ENCODE results near the gene CMTM5. TPM values are rescaled to one million over a fixed set of nuclear protein-coding genes. Genes with fewer than 3 reads are reported as not detected.

The CMTM5 gene
- total and polyA plus RNA-seq, 7 donors, result 1.2 to 4.6 (median 3.1) TPM; not detected in 2

DNA sequence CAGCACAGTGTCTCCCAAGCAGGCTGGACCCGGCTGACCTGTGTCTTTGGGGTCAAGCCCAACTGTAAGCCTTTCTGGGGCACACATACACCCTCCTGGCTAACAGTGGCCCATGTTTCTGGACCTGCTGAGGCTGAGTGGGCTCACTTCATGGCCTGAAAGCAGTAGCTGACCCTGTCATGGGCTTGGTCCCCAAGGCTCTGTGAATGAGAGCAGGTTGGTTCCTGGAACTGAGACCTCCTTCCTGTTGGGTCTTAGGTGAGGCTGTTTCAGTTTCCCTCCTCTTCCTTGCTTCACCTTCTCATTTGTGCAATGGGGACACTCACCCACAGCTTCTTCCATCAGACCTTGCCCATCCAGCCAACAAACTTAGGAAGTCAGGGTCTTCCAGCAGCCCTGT is 5.0 kb upstream of the CMTM5 start:
- no peak for DNase-seq
- H3K27me3 ChIP-seq, result no peaks in the 10 kb centered on the region
- H3K4me3 ChIP-seq, result no peak overlapping the region
- H3K9me3 ChIP-seq, result no peaks in the 10 kb centered on the region
- no peak overlapping the region for H3K27ac ChIP-seq
- H3K4me1 ChIP-seq, result peaks cover 0 to 6% (median 2%) of the 10 kb centered on the region in 4 donors
- WGBS, 2 donors, result 84 to 92% methylated on average over 1 of the region's 1 CpG
- no peak for TF ChIP-seq EP300 (IDR thresholded peaks at IDR 0.05)
- no peak for TF ChIP-seq POLR2AphosphoS5 (IDR thresholded peaks at IDR 0.05)
- TF ChIP-seq, protein P1, sequence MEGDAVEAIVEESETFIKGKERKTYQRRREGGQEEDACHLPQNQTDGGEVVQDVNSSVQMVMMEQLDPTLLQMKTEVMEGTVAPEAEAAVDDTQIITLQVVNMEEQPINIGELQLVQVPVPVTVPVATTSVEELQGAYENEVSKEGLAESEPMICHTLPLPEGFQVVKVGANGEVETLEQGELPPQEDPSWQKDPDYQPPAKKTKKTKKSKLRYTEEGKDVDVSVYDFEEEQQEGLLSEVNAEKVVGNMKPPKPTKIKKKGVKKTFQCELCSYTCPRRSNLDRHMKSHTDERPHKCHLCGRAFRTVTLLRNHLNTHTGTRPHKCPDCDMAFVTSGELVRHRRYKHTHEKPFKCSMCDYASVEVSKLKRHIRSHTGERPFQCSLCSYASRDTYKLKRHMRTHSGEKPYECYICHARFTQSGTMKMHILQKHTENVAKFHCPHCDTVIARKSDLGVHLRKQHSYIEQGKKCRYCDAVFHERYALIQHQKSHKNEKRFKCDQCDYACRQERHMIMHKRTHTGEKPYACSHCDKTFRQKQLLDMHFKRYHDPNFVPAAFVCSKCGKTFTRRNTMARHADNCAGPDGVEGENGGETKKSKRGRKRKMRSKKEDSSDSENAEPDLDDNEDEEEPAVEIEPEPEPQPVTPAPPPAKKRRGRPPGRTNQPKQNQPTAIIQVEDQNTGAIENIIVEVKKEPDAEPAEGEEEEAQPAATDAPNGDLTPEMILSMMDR (IDR thresholded peaks at IDR 0.05), result no peak
- TF ChIP-seq POLR2A (IDR thresholded peaks at IDR 0.05), result no peak
- H3K36me3 ChIP-seq, result no peaks in the 10 kb centered on the region
- intact Hi-C loops (cut with DNase I), result no loop called here

DNA sequence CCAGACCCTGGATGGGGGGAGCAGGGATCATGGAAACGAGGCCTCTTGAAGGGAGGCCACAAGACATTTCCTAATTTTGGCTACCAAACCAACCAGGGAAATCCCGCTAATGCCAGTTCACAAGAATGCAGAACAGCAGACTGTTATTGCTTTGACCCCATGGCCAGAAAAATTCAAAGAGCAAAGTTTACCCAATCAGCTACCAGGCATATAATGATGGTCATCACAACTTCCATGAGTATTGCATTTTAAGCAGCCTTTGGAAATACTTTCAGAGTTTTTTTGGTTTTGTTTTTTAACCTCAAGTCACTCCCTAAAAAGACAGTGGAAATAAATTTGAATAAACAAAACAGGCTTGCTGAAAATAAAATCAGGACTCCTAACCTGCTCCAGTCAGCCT is 4.3 kb upstream of the CMTM5 start, which contains the start of gene IL25:
Gene IL25 (plus strand): TSS at position 301 of the 400 bp plus-strand sequence.
- intact Hi-C loops (cut with DNase I), result no loop called here

DNA sequence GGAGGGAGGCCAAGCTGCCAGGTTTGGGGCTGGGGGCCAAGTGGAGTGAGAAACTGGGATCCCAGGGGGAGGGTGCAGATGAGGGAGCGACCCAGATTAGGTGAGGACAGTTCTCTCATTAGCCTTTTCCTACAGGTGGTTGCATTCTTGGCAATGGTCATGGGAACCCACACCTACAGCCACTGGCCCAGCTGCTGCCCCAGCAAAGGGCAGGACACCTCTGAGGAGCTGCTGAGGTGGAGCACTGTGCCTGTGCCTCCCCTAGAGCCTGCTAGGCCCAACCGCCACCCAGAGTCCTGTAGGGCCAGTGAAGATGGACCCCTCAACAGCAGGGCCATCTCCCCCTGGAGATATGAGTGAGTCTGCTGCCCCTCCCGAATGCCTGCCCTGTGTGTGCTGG is 3.8 kb upstream of the CMTM5 start:
- Histone ChIP-seq H3K9me3 (no peaks in the 10 kb centered on the region), H3K27ac (no peak overlapping the region), H3K27me3 (no peaks in the 10 kb centered on the region), H3K4me1 (no peaks in the 10 kb centered on the region), H3K4me3 (no peak overlapping the region), H3K36me3 (no peaks in the 10 kb centered on the region)
- WGBS, 2 donors, result 89% methylated on average over 3 of the region's 3 CpGs
- intact Hi-C loops (cut with DNase I), result no loop called here
- DNase-seq, result no peak
- TF ChIP-seq POLR2AphosphoS5 (IDR thresholded peaks at IDR 0.05) (no peak), EP300 (IDR thresholded peaks at IDR 0.05) (no peak), POLR2A (IDR thresholded peaks at IDR 0.05) (no peak)
- TF ChIP-seq, protein P1 (IDR thresholded peaks at IDR 0.05), result no peak

More for the DNA sequence above, 4.3 kb upstream of the CMTM5 start, which contains the start of gene IL25:
- no peaks in the 10 kb centered on the region for H3K9me3 ChIP-seq
- no peaks in the 10 kb centered on the region for H3K36me3 ChIP-seq
- no peaks in the 10 kb centered on the region for H3K27me3 ChIP-seq
- WGBS, 2 donors, result 66 to 81% methylated on average over 2 of the region's 2 CpGs
- H3K4me1 ChIP-seq, result no peaks in the 10 kb centered on the region
- TF ChIP-seq POLR2AphosphoS5 (IDR thresholded peaks at IDR 0.05), result no peak
- TF ChIP-seq, protein P1 (IDR thresholded peaks at IDR 0.05), result no peak
- TF ChIP-seq POLR2A (IDR thresholded peaks at IDR 0.05), result no peak
- TF ChIP-seq EP300 (IDR thresholded peaks at IDR 0.05), result no peak
- H3K4me3 ChIP-seq, result no peak within 1 kb of the TSS
- no peak for DNase-seq
- no peak within 1 kb of the TSS for H3K27ac ChIP-seq

DNA sequence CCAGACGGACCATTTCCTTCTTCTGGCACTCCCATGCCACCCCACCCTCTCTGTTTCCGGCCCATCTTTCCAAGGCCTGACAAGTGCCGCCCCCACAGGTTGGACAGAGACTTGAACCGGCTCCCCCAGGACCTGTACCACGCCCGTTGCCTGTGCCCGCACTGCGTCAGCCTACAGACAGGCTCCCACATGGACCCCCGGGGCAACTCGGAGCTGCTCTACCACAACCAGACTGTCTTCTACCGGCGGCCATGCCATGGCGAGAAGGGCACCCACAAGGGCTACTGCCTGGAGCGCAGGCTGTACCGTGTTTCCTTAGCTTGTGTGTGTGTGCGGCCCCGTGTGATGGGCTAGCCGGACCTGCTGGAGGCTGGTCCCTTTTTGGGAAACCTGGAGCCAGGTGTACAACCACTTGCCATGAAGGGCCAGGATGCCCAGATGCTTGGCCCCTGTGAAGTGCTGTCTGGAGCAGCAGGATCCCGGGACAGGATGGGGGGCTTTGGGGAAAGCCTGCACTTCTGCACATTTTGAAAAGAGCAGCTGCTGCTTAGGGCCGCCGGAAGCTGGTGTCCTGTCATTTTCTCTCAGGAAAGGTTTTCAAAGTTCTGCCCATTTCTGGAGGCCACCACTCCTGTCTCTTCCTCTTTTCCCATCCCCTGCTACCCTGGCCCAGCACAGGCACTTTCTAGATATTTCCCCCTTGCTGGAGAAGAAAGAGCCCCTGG is 1.2 kb upstream of the CMTM5 start:
- H3K27ac ChIP-seq, result peak overlapping the region in 2 of 4 donors; percentile 14 to 63
- no peaks in the 10 kb centered on the region for H3K36me3 ChIP-seq
- no peak overlapping the region for H3K4me3 ChIP-seq
- no peaks in the 10 kb centered on the region for H3K4me1 ChIP-seq
- no peak for DNase-seq
- no peaks in the 10 kb centered on the region for H3K27me3 ChIP-seq
- no peak for TF ChIP-seq POLR2AphosphoS5 (IDR thresholded peaks at IDR 0.05)
- WGBS, 2 donors, result 88 to 89% methylated on average over 21 of the region's 21 CpGs
- no peaks in the 10 kb centered on the region for H3K9me3 ChIP-seq
- intact Hi-C loops (cut with DNase I), result no loop called here

DNA sequence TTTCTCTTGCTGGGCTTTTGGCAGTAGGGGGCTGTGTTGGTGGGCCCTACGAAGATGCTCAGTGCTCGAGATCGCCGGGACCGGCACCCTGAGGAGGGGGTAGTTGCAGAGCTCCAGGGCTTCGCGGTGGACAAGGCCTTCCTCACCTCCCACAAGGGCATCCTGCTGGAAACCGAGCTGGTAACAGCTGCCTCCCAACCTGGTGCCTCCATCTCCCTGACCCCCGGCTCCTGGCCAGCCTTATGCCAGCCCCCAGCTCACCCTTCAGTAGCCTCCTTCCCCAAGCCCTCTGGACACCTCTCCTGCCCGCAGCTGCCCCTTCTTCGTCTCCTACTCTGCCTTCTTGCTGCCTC is 328 bp downstream of the CMTM5 start:
- H3K9me3 ChIP-seq, result no peaks in the 10 kb centered on the region
- no peak for DNase-seq
- WGBS, 2 donors, result 72 to 81% methylated on average over 11 of the region's 11 CpGs
- H3K4me3 ChIP-seq, result peak overlapping the region in 3 of 4 donors; percentile 10 to 29 (median 13)
- H3K27me3 ChIP-seq, result no peaks in the 10 kb centered on the region
- H3K4me1 ChIP-seq, result no peaks in the 10 kb centered on the region
- intact Hi-C loops (cut with DNase I), result no loop called here
- peak overlapping the region; percentile 25 to 63 (median 36) for H3K27ac ChIP-seq
- no peaks in the 10 kb centered on the region for H3K36me3 ChIP-seq
- TF ChIP-seq POLR2AphosphoS5 (IDR thresholded peaks at IDR 0.05), result no peak
- TF ChIP-seq, protein P1 (IDR thresholded peaks at IDR 0.05), result no peak
- TF ChIP-seq POLR2A (IDR thresholded peaks at IDR 0.05), result no peak
- no peak for TF ChIP-seq EP300 (IDR thresholded peaks at IDR 0.05)
